ENCODE data around the gene TAB2. TPM values are rescaled to one million over a fixed set of nuclear protein-coding genes. Genes with fewer than 3 reads are reported as not detected.

TAB2 gene
- total RNA-seq, 4 donors from 2014 or later = 59.2 to 121 (median 83.8) TPM

DNA sequence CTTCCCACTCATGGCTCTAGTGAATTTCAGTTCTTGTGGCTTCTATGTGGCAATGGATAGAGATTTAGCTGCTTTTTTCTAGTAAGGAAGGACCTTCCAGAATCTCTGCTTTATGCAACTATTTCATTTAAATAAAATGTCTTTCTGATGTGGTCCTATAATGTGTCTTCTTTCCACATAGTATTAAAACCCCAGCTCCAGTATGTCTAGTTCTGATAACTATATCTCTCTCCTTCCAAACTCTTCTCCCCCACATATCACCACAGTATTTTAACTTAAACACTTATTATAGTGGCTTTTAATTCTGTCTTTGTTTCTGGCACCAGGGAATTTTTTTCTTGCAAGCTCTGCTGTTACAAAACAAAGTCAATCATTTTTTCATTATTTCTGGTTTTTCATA, 41.9 kb downstream of the TAB2 start:
- TF ChIP-seq, protein P1, sequence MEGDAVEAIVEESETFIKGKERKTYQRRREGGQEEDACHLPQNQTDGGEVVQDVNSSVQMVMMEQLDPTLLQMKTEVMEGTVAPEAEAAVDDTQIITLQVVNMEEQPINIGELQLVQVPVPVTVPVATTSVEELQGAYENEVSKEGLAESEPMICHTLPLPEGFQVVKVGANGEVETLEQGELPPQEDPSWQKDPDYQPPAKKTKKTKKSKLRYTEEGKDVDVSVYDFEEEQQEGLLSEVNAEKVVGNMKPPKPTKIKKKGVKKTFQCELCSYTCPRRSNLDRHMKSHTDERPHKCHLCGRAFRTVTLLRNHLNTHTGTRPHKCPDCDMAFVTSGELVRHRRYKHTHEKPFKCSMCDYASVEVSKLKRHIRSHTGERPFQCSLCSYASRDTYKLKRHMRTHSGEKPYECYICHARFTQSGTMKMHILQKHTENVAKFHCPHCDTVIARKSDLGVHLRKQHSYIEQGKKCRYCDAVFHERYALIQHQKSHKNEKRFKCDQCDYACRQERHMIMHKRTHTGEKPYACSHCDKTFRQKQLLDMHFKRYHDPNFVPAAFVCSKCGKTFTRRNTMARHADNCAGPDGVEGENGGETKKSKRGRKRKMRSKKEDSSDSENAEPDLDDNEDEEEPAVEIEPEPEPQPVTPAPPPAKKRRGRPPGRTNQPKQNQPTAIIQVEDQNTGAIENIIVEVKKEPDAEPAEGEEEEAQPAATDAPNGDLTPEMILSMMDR (IDR thresholded peaks at IDR 0.05; ENCODE audit: low read depth) = no peak

DNA sequence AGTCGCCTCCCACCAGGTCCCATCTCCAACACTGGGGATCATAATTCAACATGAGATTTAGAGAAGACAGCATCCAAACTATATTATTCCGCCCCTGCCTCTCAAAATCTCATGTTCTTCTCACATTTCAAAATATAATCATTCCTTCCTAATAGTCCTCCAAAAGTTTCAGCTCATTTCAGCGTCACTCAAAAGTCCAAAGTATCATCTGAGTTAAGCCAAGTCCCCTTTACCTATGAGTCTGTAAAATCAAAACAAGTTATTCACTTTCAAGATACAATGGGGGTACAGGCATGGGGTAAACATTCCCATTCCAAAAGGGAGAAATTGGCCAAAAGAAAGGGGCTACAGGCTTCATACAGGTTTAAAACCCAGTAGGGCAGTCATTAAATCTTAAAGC, 43.0 kb downstream of the TAB2 start:
- TF ChIP-seq, protein P1 (IDR thresholded peaks at IDR 0.05; ENCODE audit: low read depth) = no peak

DNA sequence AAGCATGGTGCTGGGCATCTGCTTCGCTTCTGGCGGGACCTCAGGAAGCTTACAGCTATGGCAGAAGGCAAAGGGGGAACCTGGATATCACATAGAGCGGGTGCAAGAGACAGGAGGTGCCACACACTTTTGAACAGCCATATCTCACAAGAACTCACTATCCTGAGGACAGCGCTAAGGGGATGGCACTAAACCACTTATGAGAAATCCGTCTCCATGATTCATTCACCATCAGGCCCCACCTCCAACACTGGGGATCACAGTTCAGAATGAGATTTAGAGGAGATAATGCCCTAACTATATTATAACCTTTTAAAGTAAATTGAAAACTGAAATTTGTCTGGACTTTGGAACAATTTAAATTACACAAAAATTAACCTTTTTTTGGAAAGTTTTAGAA, 44.8 kb downstream of the TAB2 start:
- TF ChIP-seq, protein P1 (IDR thresholded peaks at IDR 0.05; ENCODE audit: low read depth) = no peak

DNA sequence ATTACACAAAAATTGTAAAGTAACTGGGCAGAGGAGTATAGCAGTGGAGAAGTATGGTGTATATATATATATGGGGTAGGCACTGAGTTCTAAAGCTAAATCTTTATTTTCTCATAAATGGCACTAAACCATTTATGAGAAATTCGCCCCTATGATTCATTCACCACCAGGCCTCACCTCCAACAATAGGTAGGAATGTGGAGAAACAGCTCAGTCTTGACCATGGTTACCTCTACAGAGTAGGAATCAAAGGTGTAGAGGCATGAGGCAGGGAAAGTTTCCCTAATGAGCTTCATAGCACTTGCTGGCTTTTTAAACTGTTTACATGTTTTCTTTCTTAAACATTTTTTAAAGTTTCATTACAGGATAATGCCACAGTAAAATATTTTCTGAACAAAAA, 45.6 kb downstream of the TAB2 start:
- TF ChIP-seq, protein P1 (IDR thresholded peaks at IDR 0.05; ENCODE audit: low read depth) = no peak

DNA sequence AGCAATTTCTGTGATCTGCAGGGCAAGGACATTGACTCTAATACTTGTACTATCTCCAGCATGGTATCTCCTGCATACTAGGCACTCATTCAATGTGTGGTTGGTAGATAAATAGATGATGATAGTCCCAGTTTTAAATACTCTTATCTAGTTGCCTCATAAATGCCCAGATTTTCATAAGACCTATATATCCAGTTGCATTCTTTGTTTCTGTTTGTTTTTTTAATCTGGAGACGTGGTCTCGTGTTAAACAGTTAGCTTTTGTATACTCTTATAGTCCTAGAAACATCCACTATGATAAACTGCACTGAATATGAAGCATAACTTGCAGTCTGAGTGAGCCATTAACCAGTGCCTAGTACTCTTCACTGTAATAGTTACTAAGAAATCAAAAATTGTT, 47.0 kb downstream of the TAB2 start:
- TF ChIP-seq, protein P1 (IDR thresholded peaks at IDR 0.05; ENCODE audit: low read depth) = no peak

DNA sequence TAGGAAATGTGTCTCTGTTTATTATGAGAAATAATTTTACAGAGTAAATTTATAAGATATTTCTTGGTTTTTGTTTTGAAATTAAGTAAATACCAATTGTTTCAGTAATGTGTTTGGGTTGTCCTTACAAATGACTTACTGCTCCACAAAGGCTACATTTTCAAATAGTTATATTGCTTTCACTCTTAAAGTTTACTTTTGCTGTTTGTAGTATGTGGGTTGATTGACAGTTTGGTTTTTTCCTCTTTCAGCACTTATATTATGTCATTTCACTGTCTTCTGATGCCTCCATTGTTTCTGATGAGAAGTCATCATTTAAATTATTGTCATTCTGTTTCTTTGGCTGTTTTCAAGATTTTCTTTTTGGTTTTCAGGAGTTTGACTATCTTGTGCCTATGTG, 47.7 kb downstream of the TAB2 start:
- TF ChIP-seq, protein P1 (IDR thresholded peaks at IDR 0.05; ENCODE audit: low read depth) = no peak

DNA sequence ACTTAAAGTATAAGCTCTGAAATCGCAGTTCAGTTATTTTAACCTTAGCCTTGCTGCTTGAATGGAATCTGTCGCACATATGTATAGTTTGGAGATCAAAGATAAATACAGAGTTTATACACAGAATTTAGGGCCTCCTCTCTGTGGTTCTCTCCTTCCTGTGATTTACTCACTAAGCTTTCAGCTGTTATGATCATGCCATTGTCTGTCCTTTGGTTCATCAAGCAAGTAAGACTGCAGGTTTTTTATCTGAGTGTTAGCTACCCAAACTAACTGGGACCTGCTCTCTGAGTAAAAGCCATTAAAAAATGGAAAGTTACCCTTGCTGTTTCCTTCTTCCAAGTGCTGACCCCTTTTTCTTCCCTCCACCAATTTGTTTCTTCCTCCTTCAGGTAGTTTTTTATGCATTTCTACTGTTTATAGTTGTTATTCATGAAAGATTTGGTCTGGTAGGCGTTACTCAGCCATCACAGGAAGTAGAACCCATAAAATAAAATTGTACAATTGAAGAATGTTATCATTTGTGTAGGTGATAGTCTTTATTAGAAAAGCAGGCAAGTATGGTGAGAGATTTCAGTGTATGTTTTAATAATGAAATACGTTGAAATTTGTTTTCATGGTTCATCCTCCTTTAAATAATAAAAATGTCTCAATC, 48.9 kb downstream of the TAB2 start:
- TF ChIP-seq, protein P1 (IDR thresholded peaks at IDR 0.05; ENCODE audit: low read depth) = no peak
